Left colon (tissue), 2 donors: ENCODE data around the gene STXBP3. TPM values are rescaled to one million over a fixed set of nuclear protein-coding genes. Genes with fewer than 3 reads are reported as not detected.
"Not testable (repeated sequence)": the region's sequence is repeated elsewhere in the genome, so short reads cannot be mapped to it uniquely, and the experiment has no call there.

Source experiments
- ATAC-seq: fragments of 200-7000 bp; cut with Tn5 transposase; one replicate; pipeline ENCODE4 v1.9.1; 2020; ENCODE audit warnings: mild to moderate bottlenecking, moderate library complexity
- DNase-seq, 2 donors: peaks; one replicate each; pipeline ENCODE4 v3.0.0-alpha.2; 2020
- intact Hi-C, 2 donors: fragments of 100-400 bp; cut with DNase I in 1 of 2; cut with micrococcal nuclease in 1 of 2; formaldehyde crosslinking; loops; one replicate each; pipeline versions ENCODE4 v1.11.2 to v1.14.0; 2022; cut with DNase I, micrococcal nuclease
- long read RNA-seq: library from polyadenylated mRNA; unstranded; transcript quantifications from one replicate; pipeline ENCODE4 v2.0.0, GENCODE V29; 2021
- total RNA-seq, 2 donors: library from RNA; stranded (reverse); fragmentation: NEBNext Ultra II Directional; extraction: Animal tissue kit (Norgen Biotek cat#: 25700); gene quantifications; one replicate each; pipeline ENCODE4 v1.2.1, GENCODE V29; 2021
- donor health status: DM: no; HTN: no; CAD: no.
- donor health status: DM: yes; HTN: yes; CAD: no.

Gene STXBP3, protein sequence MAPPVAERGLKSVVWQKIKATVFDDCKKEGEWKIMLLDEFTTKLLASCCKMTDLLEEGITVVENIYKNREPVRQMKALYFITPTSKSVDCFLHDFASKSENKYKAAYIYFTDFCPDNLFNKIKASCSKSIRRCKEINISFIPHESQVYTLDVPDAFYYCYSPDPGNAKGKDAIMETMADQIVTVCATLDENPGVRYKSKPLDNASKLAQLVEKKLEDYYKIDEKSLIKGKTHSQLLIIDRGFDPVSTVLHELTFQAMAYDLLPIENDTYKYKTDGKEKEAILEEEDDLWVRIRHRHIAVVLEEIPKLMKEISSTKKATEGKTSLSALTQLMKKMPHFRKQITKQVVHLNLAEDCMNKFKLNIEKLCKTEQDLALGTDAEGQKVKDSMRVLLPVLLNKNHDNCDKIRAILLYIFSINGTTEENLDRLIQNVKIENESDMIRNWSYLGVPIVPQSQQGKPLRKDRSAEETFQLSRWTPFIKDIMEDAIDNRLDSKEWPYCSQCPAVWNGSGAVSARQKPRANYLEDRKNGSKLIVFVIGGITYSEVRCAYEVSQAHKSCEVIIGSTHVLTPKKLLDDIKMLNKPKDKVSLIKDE
- total RNA-seq = 10 to 100 TPM; 59.0 to 75.5 TPM
- long read RNA-seq, transcript STXBP3-201 (19 exons, 2,478 nt) = major isoform, 109 of 118 reads
- long read RNA-seq, partial matches to known transcripts = 3 of 118 reads
- long read RNA-seq, other reads (novel, unspliced or antisense) = 6 of 118 reads

DNA sequence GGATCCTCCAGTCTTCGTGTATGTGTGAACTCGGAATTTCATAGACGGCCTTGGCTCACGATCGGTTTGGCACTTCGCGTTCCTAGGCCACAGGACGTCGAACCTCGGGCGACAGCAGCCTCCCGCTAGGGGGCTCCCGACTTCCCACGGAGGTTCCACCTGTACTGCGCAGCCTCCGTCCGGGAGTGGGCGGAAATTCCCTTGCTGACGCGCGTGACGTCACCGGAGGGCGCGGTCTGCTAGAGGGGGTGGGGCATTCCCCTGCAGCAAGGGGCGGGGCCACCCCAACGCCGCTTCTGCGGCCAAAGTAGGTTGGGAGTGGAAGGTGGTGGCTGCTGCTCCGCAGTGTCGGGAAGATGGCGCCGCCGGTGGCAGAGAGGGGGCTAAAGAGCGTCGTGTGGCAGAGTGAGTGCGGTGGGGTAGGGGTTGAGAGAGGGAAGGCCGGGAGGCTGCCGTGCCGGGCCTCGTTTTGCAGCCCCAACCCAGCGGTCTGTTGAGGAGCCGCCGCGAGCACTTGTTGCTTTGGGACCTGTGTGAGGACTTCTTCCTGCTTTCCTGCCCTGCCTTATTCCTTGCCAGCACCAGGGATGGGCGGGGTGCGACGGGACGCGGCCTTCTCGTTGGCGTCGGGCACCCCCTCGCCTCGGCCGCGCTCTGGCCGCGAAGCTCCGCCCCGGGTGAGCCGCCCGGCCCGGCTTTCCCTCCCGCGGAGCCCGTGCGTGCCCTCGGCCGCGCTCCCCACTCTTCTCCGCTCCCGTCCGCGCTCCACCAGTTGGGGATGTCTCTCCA, at the start of gene STXBP3:
Gene STXBP3 (plus strand): TSS at position 293 of the 789 bp plus-strand sequence. CDS start 64 bp downstream, at position 357.
- ATAC-seq (peak; percentile 93), DNase-seq (peak; percentile 99 to 100)
- intact Hi-C loops = no loop called here

DNA sequence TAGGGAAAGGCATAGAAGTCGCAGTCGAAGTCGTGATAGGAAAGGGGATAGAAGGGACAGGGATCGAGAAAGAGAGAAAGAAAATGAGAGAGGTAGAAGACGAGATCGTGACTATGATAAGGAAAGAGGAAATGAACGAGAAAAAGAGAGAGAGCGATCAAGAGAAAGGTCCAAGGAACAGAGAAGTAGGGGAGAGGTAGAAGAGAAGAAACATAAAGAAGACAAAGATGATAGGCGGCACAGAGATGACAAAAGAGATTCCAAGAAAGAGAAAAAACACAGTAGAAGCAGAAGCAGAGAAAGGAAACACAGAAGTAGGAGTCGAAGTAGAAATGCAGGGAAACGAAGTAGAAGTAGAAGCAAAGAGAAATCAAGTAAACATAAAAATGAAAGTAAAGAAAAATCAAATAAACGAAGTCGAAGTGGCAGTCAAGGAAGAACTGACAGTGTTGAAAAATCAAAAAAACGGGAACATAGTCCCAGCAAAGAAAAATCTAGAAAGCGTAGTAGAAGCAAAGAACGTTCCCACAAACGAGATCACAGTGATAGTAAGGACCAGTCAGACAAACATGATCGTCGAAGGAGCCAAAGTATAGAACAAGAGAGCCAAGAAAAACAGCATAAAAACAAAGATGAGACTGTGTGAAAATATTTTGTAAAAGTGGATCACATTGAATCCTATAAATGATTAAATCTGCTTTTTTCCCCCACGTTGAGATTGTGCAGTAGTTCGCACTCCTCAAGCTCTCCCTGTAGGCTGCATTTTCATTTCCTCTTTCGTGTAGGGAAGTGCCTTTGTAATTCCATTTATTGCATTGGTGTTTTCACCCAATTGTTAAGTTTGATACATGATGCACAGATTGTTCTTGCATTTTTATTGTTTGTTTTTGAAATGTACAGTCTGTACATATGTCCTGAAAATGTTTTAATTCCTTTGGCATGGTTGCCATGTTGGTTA, 46.8 kb upstream of the STXBP3 start:
- ATAC-seq = no peak
- DNase-seq = no peak
- intact Hi-C loops = no loop called here

DNA sequence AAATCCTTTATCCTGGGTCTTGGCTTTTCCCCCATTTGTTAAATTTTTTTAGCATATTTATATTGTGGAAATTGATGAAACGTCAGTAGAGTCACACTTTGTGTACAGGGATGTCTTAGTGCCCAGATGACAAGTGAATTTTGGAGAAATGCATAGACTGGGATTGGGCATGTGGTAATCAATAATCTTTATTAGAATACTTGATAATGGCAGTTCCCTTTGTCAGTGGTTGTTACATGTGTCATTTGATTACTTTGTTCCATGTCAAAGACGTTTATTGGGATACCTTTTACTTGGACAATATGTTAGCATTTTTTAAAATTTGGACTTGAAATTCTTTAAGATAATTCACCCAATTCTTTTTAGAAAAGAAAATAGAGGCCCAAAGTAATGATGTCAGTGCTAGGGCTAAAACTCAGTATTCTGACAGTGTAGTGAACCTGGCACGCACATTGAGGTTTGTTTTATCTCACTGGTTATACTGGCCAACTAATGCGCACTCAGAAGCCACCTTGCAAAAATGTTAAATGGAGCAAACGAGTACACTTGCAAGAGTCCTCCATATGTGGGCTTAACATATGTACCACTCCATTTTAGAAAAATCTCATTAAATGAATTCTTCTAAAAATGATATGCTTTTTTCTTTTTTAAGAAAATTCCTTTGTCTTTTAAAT, 45.2 kb upstream of the STXBP3 start:
- ATAC-seq (no peak), DNase-seq (no peak)
- intact Hi-C loops = no loop called here

DNA sequence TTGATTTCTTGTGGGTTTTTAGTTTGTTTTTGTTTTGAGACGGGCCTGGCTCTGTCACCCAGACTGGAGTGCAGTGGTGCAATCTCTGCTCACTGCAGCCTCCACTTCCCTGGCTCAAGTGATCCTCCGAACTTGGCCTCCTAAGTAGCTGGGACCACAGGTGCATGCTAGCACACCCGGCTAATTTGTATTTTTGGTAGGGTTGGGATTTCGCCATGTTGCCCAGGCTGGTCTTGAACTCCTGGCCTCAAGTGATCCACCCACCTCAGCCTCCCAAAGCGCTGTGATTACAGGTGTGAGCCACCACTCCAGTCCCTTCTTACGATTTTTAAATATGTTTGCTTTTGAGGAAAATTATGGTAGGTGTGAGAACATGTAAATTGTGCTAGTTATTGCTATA, 44.4 kb upstream of the STXBP3 start:
- intact Hi-C loops = not testable (repeated sequence)

DNA sequence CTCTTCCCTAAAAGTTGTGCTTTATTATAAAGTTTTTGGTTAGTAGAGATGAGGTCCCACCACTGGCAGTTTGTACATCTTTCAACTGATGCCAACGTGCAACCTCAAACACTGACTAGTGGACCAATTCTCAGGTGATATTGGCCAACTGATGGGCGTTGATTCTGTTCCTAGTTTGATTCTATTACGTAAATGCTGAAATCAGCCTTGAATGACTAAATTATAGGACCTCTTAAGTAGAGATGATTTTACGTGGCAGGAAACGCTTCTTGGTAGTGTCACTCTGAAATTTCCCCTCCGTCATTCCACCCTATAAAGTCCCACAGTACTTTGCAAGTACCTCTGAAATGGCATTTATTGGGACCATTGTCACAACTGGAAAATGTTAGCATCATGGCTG, 42.5 kb upstream of the STXBP3 start:
- intact Hi-C loops = no loop called here
- no peak for DNase-seq
- ATAC-seq = no peak

More for the DNA sequence above, 44.4 kb upstream of the STXBP3 start:
- not testable (repeated sequence) for DNase-seq, ATAC-seq

DNA sequence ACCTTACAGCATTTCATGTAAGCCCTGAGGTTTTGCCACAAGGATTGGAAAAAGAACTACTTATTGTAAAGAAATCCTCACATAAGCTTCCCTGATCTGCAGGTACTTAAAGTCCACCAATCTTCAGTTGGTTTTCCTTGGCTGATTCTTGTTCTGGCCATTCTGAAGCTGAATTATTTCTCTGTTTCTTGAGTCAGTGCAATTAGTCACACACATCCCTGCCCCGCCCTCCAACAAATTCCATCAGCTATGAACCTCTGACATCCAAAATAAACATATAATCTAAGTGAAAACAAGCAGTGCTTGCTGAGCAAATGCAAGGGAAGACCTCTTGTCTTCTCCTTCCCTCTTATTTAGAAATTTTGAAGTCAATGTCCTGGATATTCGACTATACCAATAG, 42.0 kb upstream of the STXBP3 start:
- no peak for DNase-seq
- peak; percentile 15 for ATAC-seq
- intact Hi-C loops = no loop called here

DNA sequence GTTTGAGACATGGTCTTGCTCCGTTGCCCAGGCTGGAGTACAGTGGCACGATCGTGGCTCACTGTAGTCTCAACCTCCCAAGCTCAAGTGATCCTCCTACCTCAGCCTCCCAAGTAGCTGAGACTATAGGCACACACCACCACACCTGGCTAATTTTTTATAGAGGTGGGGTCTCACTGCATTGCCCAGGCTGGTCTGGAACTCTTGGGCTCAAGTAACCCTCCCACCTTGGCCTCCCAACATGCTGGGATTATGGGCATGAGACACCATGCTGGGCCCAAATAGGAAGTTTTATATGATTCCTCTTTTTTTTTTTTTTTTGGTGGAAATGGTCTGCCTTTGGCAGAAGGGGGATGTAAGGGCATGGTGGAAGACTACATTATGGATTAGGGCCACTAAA, 39.8 kb upstream of the STXBP3 start:
- ATAC-seq = no peak
- no peak for DNase-seq
- intact Hi-C loops = no loop called here

DNA sequence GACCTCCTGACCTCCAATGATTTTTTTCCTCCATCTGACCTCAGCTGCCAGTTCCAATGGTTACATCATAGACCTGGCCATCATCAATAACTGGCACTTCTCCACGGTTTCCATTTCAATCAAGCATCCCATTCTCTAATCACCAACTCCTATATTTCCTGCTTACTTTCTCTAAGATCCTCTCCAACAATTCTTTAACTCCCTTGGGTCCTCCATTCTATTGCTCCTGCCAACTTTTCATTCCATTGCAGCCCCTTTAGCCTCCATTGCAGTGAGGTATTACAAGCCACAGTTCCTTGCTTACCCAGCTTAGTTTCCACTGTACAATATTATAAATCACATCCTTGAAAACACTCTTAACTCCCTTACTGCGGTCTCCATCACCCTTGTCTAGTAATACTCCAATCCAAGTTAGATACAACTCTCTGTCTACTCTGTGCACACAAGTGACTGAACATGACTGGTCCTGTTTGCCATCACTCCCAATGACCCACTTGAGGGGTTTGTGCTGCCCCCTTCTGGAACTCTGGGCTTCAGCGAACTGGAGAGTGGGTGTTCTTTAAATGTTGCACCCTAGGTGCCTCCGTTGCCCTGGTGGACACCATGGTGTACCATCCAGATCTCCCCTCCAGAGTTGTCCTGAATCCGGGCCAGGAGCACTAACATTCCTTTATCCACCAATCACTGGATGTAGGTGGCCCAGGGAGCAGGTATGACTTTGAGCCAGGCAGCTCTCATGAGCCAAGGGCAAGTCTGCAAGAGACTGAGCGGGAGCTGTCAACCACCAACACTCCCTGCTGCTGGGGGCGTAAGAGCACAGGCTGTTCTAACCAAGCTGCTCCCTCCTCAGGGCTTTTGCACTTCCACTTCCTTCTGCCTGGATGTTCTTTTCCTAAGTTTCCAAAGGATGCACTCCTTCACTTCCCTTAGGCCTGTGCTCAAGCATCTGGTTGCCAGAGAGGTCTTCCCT, 37.5 kb upstream of the STXBP3 start:
- DNase-seq (peak in 1 of 2 donors; percentile 43), ATAC-seq (no peak)
- intact Hi-C loops = no loop called here

DNA sequence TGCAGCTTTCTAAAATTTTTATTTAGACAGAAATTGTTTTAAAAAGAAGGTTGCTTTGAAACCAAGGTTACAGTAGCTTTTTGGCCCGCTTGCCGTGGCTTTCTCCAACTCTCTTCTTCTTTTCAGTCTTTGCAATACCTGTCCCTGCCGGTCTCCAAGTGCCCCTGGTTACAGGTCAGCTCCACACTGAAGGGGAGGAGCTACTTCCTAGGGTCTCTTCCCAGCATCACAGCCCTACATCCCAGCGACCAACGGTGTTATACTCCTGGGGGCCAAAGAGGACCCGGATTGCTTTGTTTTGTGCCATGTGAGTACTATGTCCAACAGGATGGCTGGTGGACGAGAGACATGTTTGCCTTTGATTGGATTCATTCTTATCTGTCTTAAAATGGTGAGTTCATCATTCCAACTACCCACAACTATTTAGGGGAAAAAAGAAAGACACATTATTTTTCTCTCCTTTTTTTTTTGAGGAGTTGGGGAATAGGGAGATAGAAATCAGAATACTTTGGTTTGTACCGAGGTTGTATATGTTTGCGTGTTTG, 33.8 kb upstream of the STXBP3 start, which contains the start of gene FNDC7:
Gene FNDC7 (plus strand): TSS at position 303 of the 545 bp plus-strand sequence. CDS start 26 bp downstream, at position 329.
- DNase-seq (no peak), ATAC-seq (no peak)
- intact Hi-C loops = no loop called here

DNA sequence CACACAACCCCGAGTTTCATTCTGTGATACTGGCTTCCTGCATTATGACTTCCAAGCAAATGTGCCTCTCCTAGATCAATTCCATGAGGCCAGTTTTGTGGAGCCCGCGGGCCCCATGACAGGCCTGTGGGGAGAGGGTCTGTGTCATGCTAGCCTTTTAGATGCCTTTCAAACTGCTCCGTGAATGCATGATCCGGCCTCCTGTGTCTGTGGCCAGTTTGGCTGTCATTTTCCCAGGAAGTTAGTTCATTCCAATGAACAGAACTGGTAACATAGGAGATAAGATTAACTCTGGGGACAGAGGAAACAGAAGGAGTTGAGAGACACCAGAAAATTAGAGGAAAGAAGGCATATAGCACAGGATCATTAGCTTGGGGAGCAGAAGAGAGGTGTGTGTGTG, 30.5 kb upstream of the STXBP3 start:
- intact Hi-C loops = no loop called here
- DNase-seq = no peak
- no peak for ATAC-seq

DNA sequence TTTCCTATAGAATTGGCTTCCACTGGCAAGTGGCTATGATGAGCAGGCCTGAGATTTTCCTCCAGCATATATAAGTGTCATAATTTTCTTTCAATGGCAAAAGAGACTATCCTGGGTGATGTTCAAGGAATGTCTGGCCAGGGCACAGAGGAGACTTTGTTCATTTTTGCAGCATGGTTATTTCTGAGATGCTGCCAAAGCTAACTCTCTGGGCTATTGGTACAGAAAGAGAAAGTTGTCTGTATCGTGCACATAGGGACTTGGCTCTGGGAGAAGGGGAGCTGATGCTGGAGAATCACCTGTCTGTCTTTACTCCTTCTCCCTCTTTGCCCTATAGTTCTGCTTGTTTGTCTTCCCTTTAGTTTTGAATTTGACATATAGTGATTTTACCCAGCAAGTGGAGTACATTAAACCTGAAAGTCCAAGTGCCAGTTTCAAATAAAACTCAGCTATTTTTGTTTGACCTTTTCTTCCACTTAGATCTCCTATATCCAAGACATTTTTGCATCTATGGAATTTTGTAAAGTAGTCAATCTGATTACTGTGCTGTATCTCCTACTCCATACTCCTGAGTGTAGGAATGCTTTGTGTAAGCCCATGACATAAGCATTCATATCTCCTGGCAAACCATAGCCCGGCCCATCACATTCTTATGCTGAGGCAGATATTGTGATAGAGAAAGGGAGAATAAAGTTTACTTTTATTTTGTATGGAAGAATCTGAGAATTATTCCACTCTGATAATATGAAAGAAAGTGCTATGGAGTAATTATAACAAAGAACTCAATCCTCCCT, 29.8 kb upstream of the STXBP3 start:
- intact Hi-C loops = no loop called here
- DNase-seq = no peak
- ATAC-seq = no peak

DNA sequence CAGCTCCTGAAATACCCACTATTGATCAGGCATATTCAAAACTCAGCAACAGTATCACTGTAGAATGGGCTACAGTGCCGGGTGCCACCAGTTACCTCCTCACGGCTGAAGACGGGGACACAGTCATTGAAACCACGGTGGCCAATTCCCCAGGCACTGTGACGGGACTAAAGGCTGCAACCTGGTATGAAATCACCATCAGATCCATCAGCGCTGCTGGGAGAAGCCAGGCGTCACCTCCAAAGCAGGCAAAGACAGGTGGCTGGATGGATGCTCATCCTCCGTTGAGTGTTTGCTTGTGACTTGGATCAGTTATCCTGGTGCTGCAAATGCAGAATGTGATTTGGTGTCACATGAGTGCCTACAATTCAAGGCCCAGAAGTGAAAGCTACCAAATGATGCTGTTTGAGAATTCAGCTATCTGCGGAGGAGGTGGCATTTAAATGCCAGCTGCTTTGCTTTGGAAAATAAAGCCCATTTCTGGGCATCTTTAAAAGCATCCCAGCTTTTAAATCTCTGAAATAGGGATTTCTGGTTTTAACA, 28.6 kb upstream of the STXBP3 start:
- intact Hi-C loops = no loop called here
- ATAC-seq (no peak), DNase-seq (no peak)

DNA sequence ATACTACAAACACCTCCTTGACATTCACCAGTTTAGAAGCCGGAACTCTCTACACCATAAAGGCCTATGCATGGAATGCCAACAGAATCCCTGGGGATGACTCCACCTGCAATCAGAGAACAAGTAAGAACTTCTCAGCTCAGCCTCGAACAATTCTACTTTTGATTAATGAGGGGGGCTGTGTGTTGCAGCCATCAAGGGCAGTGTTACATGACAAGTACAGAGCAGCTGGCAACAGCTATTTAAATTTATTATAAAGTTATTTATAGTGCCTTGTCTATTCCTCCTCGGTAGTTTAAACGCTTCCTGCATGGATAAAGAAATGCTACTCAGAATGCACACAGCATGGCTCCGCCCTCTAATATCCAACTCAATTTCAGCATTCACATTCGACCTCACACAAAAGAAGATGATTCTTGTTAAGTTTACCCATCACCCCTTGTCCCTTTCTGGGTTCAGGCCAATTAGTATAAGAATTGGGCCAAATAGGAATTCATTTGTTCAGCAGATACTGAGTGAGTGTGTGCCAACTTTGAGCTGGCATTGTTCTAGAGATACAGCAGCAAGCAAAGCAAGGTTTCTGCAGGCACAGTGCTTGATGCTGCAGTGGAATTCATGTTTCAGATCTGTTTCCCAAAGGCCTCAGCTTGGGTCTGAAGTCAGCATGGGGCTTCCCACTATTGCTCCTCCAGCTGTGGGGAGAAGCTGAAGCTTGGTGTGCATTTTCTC, 27.4 kb upstream of the STXBP3 start:
- intact Hi-C loops = no loop called here
- ATAC-seq = no peak

DNA sequence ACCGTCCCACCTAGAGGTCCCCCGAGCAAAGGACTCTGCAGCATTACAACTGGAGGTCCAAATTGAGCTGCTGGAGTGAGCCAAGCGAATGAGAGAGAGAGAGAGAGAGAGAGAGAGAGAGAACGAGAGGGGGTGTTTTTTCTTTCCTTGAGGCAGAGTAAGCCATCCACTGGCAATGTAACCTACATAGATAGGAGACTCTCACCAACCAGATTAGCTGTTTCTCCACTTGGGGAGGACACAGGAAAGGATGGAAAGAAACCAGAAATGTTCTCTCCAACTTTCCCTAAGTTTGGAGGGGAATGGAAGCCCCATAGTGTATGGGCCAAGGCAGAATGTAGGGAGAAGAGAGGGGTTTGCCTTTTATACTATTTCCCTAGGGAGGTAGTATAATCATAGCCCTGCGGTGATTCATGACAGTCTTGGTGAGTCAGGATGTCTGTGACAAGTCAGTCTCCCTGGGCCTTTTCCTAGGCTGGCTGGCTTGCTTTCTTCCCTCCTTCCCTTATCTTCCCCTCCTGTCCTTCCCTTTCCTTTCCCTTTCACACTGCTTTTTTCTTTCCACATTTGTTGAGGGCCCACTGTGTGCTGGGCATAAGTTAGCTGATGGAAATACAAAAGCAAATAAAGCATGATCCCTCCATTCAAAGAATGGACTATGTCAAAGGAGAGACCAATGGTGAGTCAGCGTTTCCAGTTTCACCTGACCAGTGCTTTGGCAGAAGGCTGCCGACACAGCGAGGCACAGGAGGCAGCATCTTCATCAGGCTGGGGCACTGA, 26.6 kb upstream of the STXBP3 start:
- no peak for ATAC-seq
- DNase-seq = no peak
- intact Hi-C loops = no loop called here

More for the DNA sequence above, 27.4 kb upstream of the STXBP3 start:
- no peak for DNase-seq
